AG04450 (cell line): ENCODE results near the gene FAAP100. TPM values are rescaled to one million over a fixed set of nuclear protein-coding genes. Genes with fewer than 3 reads are reported as not detected.

Experiments used
- CTCF ChIA-PET: fragments of 300-600, 350-600 bp; formaldehyde crosslinking; extraction: SDS; loops from one replicate; lab custom pipeline; 2022; ENCODE audit warnings: antibody characterized with exemption, inconsistent platforms; lab: Charles Lee
- POLR2A ChIA-PET: fragments of 350-600 bp; formaldehyde crosslinking; extraction: SDS; loops from one replicate; lab custom pipeline; 2021; ENCODE audit warnings: antibody characterized with exemption, inconsistent platforms; lab: Yijun Ruan, JAX
- DNase-seq: peaks from one replicate; pipeline ENCODE4 v3.0.0-alpha.2; 2011; ENCODE audit warnings: low read depth, low spot score
- H3K27ac ChIP-seq: one replicate; pipeline ENCODE4 v1.5.1; 2012; ENCODE audit warnings: low read depth, low read length, control low read depth
- H3K27me3 ChIP-seq: one replicate; pipeline ENCODE4 v1.6.0; 2012; ENCODE audit warnings: low read length; ENCODE audit not compliant: control insufficient read depth, insufficient read depth
- H3K4me3 ChIP-seq: 2 replicates; pipeline ENCODE4 v1.5.1; 2011; ENCODE audit warnings: mild to moderate bottlenecking, low read depth, low read length, control low read depth
- H3K9me3 ChIP-seq: 2 replicates; pipeline ENCODE4 v1.5.1; 2012; ENCODE audit warnings: low read length; ENCODE audit not compliant: control insufficient read depth, insufficient read depth
- polyA plus RNA-seq: library from polyadenylated mRNA; depleted of rRNA; stranded (reverse); fragments of >200 nt; gene quantifications from 2 replicates; pipeline ENCODE4 v1.2.3, GENCODE V29; 2011
- TF ChIP-seq, protein P1 (sequence below): IDR thresholded peaks from 2 replicates; pipeline ENCODE4 v1.5.1; 2011; ENCODE audit warnings: low read depth, low read length, control low read depth, inconsistent platforms

The FAAP100 gene
- polyA plus RNA-seq, 1 experiment: 5.3 TPM

DNA sequence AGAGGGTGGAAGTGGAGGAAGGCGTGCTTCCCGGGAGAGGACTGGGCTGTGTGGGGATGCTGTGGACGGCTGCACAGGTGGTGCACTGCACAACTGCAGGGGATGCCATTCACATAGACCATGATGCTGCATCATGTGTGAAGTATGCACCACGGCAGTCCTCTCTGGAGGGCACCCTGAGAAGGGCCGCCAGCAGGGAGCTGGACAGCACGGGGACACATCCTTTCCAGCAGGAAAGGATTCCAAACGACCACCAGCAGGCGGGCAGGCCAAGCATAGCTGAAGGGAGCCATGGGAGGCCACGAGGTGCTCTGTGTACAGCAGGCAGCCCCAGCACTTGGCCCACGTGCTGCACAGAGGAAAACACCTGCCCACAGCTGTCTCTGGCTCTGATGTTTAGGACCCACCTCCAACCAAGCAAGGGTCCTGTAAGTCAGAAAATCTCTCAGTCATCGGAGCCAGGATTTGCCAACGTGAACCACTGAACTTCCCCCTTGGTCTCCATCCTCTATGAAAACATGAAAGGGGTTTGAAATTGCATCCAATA lies 49.6 kb downstream of the FAAP100 start:
- H3K9me3 ChIP-seq: no peaks in the 10 kb centered on the region; the same call in 1 of the 2 replicates
- DNase-seq: no peak
- no peaks in the 10 kb centered on the region for H3K27me3 ChIP-seq
- ChIA-PET CTCF (interaction anchor here (1.1 kb wide), 1 partner anchor 247 kb away, joined by 3 read pairs; no protein-coding TSS in a partner anchor), POLR2A (interaction anchor here (0.6 to 1.8 kb wide), 2 partner anchors 10 to 111 kb away, joined by 4 to 6 read pairs; partner anchors contain the start of gene ACTG1)
- H3K4me3 ChIP-seq: no peak overlapping the region
- TF ChIP-seq, protein P1, sequence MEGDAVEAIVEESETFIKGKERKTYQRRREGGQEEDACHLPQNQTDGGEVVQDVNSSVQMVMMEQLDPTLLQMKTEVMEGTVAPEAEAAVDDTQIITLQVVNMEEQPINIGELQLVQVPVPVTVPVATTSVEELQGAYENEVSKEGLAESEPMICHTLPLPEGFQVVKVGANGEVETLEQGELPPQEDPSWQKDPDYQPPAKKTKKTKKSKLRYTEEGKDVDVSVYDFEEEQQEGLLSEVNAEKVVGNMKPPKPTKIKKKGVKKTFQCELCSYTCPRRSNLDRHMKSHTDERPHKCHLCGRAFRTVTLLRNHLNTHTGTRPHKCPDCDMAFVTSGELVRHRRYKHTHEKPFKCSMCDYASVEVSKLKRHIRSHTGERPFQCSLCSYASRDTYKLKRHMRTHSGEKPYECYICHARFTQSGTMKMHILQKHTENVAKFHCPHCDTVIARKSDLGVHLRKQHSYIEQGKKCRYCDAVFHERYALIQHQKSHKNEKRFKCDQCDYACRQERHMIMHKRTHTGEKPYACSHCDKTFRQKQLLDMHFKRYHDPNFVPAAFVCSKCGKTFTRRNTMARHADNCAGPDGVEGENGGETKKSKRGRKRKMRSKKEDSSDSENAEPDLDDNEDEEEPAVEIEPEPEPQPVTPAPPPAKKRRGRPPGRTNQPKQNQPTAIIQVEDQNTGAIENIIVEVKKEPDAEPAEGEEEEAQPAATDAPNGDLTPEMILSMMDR: no peak
- H3K27ac ChIP-seq: no peak overlapping the region

DNA sequence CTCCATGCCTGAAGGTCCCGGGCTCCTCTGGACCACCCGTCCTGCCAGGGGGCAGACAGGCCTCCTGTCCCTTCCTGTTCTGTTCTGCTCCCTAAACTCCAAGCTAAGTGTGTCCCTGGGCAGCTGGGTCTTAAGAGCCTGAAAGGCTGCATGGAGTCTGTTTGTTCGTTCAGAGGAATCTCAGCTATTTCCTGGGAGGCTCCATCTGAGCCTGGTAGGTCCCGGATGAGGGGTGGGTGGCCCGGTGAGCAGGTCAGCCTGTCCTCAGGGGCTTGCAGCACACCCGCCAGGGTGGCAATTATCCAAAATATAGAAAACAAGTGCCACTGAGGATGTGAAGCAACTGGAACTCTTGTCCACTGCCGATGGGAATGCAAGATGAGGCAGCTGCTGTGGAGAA lies 52.1 kb downstream of the FAAP100 start:
- TF ChIP-seq, protein P1: no peak
- ChIA-PET POLR2A (interaction anchor here (0.5 to 1.1 kb wide), 7 partner anchors 10 to 171 kb away, joined by 3 to 7 read pairs (median 3); partner anchors contain the start of gene ACTG1), CTCF (no interaction called here)
- DNase-seq: no peak
- Histone ChIP-seq H3K4me3 (no peak overlapping the region), H3K9me3 (no peaks in the 10 kb centered on the region; the same call in 1 of the 2 replicates), H3K27me3 (peaks cover 6% of the 10 kb centered on the region), H3K27ac (peak overlapping the region; percentile 11)

DNA sequence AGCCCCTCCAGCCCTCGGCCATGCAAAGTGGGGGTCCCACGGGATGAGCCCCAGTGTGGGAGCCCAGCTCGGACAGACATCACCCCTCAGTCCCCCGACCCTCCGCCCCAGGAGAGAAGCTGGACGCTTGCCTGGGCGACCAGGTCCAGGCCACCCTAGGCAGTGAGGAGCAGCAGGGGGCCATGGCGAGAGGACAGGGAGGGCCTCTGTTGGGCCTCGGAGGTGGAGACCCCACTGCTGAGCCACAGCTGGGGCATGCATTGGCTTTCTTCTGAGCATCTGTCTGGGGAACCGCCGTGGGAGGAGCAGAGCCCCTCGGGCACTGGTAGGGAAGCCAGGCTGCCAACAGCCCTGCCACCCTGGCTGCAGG lies 52.6 kb downstream of the FAAP100 start:
- no peak overlapping the region for H3K4me3 ChIP-seq
- ChIA-PET CTCF (interaction anchor here (1.0 kb wide), 1 partner anchor 15 kb away, joined by 4 read pairs; no protein-coding TSS in a partner anchor), POLR2A (interaction anchor here (0.5 to 1.1 kb wide), 6 partner anchors 10 to 170 kb away, joined by 3 to 5 read pairs (median 3); partner anchors contain the start of gene ACTG1)
- H3K9me3 ChIP-seq: no peaks in the 10 kb centered on the region; the same call in 1 of the 2 replicates
- TF ChIP-seq, protein P1: no peak
- peaks cover 8% of the 10 kb centered on the region for H3K27me3 ChIP-seq
- no peak overlapping the region for H3K27ac ChIP-seq
- DNase-seq: no peak

DNA sequence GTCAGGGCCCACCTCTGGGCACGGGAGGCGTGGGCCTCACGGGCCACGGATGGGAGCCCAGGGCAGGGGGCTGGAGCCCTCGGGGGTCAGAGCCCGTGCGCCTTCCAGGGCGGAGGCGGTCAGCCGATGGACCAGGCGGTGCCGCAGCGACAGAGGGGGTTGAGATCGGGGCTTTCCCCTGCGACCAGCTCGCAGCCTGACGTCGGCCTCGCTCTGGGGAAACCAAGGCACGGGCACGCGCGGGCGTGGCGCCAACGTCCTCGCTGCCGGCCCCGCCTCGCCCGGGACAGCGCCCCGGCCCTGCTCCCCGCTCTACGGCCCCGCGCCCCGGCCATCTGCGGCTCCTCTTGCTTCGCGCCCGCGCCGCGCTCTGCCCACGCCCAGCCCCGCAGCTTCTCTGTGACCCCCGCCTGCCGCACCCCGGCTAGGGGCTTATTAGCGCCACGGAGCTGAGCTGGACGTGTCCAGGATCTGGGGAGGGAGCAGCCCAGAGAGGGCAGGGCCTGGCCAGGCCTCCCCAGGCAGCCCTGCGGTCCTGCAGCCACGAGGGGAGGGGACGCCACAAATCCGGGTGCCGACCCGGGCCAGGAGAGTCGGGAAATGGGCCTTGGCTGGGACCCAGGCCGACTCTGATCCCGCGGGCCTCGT lies 53.1 kb downstream of the FAAP100 start:
- CTCF ChIA-PET: interaction anchor here (0.7 to 1.0 kb wide), 2 partner anchors 15 to 16 kb away, joined by 4 to 9 read pairs; no protein-coding TSS in a partner anchor
- Histone ChIP-seq H3K27ac (no peak overlapping the region), H3K27me3 (peaks cover 8% of the 10 kb centered on the region), H3K4me3 (no peak overlapping the region), H3K9me3 (no peaks in the 10 kb centered on the region; the same call in 1 of the 2 replicates)
- TF ChIP-seq, protein P1: no peak
- no peak for DNase-seq
- POLR2A ChIA-PET: interaction anchor here (0.6 to 1.1 kb wide), 3 partner anchors 8 to 12 kb away, joined by 3 to 5 read pairs (median 3); no protein-coding TSS in a partner anchor
